GDM1 (cell line): Measurements from ENCODE around the gene TBCD.

Experiments
- DNase-seq: peaks from one replicate; lab custom pipeline; 2025; lab: John Stamatoyannopoulos, UW

TBCD gene

DNA sequence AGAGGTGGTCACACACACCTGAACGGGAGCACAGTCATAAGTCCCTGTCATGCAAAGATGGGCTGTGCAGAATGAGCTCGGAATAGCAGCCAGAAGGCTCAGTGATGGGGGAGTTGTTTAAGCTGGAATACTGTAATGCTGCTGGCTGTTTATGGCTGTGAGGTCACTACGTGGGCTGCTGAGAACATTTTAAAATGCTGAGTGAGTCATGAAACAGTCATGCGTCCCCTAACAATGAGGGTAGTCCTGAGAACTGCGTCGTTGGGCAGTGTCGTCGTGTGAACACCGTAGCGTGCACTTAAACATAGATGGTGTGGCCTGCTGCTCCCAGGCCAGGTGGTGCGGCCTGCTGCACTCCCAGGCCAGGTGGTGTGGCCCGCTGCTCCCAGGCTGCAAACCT lies 39.7 kb downstream of the TBCD start:
- DNase-seq: no peak

DNA sequence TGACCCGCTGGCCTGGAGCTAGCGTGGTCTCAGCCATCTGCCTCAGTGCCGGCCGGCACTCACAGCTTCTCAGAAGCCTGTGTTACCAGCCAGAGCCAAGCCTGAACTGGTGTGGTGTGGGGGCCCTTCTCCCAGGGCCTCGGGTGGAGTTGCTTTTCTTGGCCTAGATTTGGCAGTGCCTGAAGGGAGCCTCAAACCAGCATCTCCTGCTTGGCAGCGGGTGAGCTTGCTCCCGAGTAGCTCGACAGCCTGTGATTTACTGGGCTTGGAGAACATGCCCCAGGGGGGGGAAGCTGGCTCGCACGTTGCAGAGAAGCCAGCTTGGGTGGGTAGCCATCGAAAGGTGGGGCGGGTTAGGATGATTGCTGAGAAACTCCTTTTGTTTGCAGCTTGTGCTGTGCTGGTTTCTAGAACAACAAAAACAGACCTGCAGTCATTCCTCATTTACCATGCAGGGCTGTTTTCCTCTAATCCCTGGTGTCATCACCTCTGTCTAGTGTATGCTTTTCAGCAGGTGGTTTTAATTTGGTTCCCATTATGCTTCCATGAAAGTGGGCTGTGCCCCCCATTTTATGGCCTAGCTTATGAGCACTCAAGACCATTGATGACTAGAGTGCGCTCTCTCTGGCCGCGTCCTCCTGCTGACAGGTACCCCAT lies 42.2 kb downstream of the TBCD start:
- DNase-seq: no peak

DNA sequence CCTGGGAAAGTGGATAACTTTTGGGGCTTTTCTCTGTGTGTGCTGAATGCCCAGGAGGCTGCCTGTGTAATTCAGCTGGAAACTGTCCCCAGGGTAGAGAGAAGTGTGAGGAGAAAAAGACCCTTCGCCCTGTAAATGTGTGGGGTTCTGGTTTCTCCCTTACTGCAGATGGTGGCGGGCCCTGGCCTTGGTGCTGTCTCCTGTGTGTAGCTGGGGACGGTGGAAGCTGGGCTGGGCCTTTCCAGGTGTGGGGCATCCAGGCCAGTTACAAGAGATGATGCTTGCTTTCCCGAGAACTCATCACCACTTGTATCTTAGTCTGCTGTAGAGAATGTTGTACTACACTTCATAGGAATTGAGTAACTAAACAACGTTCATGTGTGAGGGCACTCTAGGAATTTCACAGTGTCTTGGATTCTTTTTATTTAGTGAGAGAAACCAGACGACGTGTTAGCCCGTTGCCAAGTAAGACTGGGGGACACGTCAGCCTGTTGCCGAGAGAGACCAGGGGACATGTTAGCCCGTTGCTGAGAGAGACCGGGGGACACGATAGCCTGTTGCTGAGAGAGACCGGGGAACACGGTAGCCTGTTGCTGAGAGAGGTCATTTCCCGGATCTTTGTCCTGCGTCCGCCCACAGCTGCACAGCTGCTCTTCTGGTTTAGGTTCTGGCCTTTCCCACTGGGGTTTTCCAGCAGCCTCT lies 43.1 kb downstream of the TBCD start:
- no peak for DNase-seq

DNA sequence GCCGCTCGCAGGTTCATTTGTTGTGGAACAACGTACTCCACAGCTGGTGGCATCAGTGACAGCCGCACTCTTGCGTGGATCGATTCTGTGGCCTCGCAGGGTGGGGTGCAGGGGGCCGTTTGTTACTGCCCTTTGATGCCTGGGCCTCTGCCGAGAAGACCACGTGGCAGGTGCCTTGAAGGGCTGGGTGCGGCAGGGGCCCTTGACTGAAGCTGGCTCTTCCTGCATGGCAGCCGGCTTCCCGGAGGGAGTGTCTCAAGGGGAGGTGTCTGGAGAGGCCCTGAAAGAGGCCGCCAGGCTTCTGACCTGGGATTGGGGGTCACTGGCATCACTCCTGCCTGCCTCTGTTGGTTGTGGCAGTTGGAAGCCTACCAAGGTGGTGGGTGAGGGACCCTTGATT lies 43.8 kb downstream of the TBCD start:
- no peak for DNase-seq

DNA sequence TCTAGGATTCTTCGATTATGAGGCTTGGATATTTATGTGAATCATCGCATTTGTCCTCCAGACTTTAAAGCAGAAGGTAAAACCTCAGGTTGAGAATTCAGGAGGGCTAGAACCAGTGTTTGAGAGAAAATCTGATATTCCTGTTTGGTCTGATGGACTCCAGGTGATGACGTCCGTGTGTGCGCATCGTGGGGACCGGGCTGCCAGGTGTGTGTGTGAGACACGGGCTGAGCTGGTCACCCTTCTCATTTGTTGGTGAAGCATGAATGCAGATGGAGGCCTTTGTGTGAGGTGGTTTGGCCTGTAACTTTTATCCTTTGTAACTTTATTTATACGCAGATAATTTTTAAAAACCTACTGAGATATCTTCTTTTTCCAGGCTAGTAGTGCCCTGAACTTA lies 45.2 kb downstream of the TBCD start:
- no peak for DNase-seq

DNA sequence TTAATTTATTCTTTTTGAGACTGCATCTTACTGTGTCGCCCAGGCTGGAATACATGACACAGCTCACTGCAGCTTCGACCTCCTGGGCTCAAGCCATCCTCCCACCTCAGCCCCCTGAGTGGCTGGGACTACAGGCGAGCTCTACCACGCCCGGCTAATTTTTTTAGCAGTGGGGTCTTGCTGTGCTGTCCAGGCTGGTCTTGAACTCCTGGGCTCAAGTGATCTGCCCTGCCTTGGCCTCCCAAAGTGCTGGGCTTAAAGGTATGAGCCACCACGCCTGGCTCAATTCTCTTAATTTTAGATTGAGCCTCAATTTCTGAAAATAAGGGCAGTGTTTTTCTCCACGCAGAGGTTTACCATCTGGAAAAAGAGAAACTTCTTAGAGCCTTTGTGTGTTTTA lies 46.9 kb downstream of the TBCD start:
- no peak for DNase-seq

DNA sequence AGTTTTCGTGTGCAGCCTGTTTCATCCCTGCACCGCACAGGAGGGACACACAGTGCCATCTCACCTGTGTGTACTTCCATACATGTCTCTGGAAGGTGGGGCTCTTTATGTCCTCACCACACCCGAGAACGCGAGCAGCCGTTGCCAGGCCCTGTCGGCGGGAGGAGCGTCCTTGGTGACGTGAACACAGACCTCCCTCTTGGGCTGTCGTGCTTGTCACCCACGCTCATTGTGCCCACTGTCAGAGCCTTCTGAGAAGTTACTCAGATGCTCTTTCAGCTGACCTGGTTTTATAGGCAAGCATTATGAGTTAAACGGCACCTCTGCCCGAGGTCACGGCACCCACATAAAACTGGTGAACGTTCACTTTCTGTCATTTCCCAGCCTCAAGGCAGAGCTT lies 47.7 kb downstream of the TBCD start:
- DNase-seq: no peak

DNA sequence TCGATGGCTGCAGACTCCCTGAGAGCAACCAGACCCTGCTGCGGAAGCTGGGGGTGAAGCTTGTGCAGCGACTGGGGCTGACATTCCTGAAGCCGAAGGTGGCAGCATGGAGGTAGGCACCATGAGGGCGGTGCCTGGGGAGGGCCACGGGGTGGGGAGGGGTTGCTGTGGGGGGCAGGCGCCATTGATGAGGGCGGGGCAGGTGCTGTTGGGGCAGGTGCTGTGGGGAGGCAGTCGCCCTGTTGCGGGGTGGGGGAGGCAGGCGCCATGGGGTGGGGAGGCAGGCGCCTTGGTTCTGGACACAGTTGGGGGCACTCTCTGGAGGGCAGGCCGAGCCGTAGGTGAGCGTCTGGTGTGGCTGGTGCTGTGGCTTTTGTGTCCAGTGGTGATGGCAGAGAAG lies 49.0 kb downstream of the TBCD start:
- no peak for DNase-seq

DNA sequence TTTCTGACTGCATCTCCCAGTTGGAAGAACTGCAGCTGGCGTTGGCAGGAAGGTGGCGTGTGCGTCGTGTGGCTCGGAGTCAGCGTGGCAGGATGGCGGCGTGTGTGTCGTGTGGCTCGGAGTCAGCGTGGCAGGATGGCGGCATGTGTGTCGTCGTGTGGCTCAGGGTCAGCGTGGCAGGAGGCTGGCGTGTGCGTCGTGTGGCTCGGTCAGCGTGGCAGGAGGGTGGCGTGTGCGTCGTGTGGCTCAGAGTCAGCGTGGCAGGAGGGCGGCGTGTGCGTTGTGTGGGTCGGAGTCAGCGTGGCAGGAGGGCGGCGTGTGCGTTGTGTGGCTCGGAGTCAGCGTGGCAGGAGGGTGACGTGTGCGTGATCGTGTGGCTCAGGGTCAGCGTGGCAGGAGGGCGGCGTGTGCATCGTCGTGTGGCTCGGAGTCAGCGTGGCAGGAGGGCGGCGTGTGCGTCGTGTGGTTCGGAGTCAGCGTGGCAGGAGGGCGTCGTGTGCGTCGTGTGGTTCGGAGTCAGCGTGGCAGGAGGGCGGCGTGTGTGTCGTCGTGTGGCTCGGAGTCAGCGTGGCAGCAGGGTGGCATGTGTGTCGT lies 49.6 kb downstream of the TBCD start:
- no peak for DNase-seq

DNA sequence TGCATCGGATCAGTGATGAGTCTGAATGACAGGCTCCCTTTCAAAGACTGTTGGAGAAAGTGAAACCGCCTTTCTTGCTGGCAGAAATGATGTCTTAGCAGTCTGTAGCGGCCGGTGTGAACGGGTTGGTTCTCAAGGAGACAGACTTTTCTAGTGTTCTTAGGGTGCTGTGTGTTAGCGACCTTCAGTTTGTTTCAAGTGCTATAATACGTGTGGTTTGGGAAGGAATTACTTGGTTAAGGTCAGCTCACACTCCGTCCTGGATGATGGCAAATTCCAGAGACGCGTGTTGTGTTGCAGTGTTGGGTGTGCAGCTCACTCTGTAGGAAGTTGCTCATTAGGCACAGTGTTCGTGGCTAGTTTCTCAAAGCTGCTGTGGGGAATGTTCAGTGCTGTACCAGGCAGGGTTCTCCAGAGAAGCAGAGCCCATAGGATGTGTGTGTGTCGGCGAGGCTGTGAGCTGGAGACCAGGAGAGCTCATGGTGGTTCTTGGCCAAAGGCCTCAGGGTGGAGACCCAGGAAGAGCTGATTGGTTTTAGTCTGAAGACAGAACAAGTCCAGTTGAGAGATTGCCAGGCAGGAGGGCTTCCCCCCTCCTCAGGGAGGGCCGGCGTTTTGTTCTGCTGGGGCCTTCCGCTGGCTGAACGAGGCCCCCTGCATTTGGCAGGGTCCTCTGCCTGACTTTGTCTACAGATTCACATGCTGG lies 50.4 kb downstream of the TBCD start:
- no peak for DNase-seq

DNA sequence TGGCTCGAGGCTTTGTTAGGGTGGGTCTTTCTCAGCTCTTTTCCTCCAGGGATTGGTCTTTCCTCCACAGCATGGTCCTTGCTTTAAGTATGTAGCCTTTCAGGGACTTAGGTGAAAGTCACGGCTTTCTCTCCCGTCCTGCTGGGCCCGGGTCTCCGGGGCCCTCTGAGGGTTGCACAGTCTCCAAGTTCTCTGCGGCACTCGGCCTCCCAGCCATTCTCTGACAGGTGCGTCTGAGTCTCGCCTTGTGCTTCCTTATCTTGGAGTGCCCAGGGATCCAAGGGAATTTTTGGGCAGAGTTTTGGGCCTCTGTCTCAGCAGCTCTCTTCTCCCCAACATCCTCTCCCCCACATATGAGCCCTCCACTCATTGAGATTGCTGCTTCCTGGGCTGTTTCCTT lies 51.3 kb downstream of the TBCD start:
- DNase-seq: no peak

DNA sequence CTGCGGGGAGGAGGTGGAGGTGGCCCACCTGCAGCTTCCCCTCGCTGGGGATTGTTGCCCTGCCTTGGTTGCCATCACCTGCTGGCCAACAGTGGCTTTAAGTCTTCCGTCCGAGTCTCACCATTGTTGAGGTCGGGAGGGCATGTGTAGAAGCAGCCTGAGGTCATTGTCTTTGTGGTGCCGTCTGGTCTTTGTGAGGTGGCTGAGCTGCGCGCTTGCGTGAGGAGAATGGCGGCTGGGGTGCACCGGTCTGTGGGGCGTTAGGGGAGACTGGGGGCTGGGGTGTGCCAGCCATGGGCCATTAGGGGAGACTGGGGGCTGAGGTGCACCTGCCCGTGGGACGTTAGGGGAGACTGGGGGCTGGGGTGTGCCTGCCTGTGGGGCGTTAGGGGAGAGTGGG lies 51.7 kb downstream of the TBCD start:
- no peak for DNase-seq

DNA sequence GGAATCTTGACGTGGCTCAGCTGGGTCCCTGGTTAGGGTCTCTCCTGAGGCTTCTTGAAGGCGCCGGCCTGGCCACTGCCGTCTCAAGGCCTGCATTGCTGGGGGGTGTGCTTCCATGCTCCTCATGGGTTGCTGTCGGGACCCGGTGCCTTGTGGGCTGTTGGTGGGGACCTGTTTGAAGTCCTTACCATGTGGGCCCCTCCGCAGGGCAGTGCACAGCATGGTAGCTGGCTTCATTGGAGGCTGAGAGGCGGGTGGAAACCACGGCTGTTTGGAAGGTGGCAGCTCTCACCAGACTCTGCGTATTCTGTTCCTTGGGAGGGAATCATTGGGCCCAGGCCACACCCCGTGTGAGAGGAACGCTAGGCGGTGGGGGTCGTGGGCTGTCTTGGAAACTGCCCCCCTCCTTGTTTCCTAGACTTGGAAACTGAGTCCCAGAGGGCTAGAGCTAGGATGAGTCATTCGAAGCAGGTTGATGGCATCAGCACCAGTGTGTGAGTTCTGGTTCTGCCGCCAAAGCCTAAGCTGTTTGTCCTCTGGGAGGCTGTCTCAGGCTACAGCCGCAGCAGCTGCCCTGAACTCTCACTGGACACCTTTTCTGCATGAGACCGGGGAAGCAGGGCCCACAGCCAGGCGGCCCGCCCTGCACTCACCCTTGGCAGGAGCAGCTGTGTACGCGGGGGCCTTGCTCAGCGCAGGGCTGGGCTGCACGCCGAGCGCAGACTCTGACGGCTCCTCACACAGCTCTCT lies 52.8 kb downstream of the TBCD start:
- no peak for DNase-seq

DNA sequence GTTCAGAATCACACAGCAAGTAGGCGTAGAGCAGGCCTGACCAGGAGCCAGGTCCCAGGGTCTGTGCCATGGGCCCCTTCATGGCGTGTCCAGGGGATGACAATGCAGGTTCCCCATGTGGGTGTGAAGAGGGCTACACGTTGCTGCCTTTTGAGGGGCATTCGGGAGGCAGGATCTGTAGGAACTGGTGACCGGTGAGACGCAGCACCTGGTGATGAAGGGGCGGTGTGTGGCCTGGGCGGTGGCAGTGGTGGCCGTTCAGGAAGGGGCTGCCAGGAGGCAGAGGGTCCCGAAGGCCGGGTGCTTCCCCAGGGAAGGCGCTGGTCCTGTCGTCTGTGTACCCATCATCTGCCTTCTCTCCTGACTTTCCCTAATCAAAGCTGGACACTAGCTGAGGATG lies 53.4 kb downstream of the TBCD start:
- no peak for DNase-seq

DNA sequence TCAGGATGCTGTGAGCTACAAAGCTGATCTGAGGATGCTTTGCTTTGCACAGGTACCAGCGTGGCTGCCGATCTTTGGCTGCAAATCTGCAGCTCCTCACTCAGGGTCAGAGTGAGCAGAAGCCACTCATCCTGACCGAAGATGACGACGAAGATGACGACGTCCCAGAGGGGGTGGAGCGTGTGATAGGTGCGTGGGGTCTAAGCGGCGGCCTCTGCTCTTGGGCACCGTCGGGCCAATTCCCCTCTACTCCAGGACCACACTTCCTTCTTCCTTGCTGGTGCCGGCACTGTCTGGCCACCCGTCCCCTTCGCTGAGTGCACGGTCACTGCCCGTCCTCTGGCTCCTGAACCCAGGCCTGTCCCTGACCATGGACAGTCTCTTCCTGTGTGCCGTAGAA lies 54.0 kb downstream of the TBCD start:
- DNase-seq: no peak

DNA sequence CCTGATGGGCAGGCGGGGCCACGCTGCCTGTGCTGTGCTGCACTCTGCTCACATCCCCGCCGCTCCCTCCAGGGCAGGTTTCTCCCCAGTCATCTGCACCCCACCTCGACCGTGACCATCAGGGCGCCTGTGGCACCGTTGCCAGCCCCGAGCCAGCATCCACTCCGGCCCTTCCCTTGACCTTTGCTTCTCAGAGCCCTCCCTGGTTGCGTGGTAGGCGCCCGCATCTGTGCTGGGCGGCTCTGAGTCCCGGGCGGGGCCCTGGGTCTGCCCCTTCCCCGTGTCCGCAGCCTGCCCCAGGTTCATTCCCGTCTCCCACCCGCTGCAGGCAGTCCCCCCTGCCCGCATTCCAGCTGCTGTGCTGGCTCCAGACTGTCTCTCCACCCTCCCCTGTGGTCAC lies 54.8 kb downstream of the TBCD start:
- DNase-seq: no peak

DNA sequence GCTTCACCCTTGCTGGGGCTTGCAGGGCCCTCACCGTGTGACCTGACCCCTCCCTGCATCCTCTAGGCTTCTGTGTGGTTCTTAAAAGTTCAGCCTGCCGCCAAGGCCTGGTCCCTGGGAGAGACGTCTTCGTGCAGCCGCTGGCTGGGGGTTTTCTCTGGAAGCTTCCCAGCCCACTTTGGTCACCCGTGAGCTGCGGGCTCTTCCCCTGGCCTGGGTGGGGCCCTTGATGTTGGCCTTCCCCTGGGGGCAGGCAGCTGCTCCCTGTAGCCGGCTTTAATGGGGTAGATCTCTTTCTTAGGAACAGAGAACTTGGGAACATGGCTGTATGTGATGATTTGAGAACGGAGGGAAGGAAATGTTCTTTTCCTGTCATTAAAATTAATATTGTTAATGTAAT lies 55.2 kb downstream of the TBCD start:
- no peak for DNase-seq

DNA sequence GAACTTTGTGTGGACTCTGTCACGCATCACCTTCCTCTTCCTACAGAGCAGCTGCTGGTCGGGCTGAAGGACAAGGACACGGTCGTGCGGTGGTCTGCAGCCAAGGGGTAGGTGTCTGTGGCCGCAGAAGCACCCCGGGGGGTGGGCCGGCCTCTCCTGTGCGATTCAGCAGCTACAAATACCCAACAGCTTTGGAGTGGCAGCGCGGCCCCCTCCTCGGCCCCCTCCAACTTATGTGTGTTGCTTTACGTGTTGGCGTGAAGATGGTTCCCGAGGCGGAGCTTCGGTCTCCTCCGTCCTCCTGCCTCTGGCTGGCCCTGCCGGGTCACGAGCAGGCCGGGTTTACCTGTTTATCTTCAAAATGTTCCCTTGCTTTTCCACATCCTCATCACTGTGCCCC lies 55.7 kb downstream of the TBCD start:
- no peak for DNase-seq

DNA sequence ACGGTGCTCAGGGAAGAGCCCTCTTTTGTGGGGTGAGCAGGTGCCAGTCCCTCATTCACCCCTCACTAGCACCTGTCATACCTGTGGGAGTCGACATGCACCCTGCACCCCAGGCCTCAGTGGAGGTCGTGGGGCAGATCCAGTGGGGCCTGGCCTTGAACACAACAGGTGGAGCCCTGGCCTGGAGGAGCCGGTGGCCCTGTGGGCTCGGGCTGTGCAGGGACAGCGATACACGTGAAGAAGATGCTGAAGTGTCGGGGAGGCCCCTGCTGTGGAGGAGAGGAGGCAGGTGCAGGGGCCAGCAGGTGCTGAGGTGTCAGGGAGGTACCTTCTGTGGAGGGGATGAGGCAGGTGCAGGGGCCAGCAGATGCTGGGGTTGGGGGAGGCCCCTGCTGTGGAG lies 56.1 kb downstream of the TBCD start:
- DNase-seq: no peak

DNA sequence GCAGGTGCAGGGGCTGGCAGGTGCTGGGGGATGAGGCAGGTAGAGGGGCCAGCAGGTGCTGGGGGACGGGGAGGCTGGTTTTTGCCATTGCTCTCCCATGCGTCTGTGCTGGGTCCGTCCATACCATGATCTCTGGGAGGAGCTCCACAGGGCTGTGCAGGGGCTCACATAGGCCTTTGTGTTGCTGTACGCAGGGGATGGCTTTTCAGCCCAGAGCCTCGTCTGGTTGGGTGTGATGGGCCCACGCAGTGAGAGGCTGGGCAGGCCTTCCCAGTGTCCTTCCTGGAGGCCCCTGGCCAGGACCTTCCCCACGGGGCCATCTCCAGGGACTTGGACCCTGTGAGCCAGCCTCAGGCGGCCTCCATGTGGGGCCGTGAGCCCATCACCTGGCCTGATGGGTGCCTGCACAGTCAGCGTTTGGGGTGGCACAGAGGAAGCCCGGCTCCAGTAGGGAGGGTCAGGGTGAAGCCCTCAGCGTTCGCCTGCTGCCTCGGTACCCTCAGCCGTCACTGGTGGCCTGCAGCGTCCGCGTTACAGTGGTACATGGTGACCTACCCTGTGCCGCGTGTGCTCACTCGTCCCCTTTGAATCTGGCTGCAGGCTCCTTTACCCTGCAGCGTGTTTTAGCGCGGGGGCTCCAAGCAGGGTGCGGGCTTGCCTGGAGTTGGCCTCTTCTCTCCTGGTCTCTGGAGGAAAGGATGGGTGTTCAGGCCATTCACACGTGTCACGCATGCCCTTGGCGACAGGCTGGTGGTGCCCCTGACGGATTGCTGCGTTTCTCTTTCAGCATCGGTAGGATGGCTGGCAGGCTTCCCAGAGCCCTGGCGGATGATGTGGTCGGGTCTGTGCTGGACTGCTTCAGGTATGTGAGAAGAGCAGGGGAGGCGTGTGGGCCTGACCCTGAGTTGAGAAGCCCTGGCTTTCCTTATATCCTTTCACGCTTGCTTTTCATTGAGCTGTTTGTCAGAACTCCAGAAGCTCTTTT lies 57.3 kb downstream of the TBCD start:
- DNase-seq: no peak
